ENCODE results near the gene PODXL. TPM values are rescaled to one million over a fixed set of nuclear protein-coding genes. Genes with fewer than 3 reads are reported as not detected.

PODXL gene
- total and polyA plus RNA-seq, 2 of the 8 experiments (the other 6 are each of a cell fraction or from before 2014, with no cell fraction given): 638 to 925 TPM

GRCh38 chr7:131538071-131538812 is 18.2 kb downstream of the PODXL start (continued):
- TF ChIP-seq CEBPB (IDR thresholded peaks at IDR 0.05; ENCODE audit: low read depth, low read length): no peak
- no peak for TF ChIP-seq CTCF (IDR thresholded peaks at IDR 0.05; ENCODE audit: control extremely low read depth in 1 of 3, insufficient read depth in 1 of 3, low read depth in 1 of 3, low read length in 3 of 3)
- no peak for TF ChIP-seq POLR2AphosphoS5 (IDR thresholded peaks at IDR 0.05; ENCODE audit: low read depth, low read length)
- no peak for TF ChIP-seq RXRA (IDR thresholded peaks at IDR 0.05; ENCODE audit: insufficient read depth, low read depth, low read length)

Measured in H1 (cell line).